ENCODE results near the gene GON7.
A peak's percentile ranks its signal among the peaks of the same experiment; 100 is the strongest.

GON7 gene

GRCh38 chr14:93153121-93153520 is 53.7 kb downstream of the GON7 start:
- TF ChIP-seq POLR2A (IDR thresholded peaks at IDR 0.05; ENCODE audit: extremely low read depth, insufficient read length): no peak
- no peak for TF ChIP-seq MYC (IDR thresholded peaks at IDR 0.05; ENCODE audit: low read depth, low read length)
- TF ChIP-seq, protein P1, sequence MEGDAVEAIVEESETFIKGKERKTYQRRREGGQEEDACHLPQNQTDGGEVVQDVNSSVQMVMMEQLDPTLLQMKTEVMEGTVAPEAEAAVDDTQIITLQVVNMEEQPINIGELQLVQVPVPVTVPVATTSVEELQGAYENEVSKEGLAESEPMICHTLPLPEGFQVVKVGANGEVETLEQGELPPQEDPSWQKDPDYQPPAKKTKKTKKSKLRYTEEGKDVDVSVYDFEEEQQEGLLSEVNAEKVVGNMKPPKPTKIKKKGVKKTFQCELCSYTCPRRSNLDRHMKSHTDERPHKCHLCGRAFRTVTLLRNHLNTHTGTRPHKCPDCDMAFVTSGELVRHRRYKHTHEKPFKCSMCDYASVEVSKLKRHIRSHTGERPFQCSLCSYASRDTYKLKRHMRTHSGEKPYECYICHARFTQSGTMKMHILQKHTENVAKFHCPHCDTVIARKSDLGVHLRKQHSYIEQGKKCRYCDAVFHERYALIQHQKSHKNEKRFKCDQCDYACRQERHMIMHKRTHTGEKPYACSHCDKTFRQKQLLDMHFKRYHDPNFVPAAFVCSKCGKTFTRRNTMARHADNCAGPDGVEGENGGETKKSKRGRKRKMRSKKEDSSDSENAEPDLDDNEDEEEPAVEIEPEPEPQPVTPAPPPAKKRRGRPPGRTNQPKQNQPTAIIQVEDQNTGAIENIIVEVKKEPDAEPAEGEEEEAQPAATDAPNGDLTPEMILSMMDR (IDR thresholded peaks at IDR 0.05; ENCODE audit: low read depth, low read length): no peak
- TF ChIP-seq, protein P2, sequence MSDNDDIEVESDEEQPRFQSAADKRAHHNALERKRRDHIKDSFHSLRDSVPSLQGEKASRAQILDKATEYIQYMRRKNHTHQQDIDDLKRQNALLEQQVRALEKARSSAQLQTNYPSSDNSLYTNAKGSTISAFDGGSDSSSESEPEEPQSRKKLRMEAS (IDR thresholded peaks at IDR 0.05; ENCODE audit: low read depth, low read length): no peak
- H3K4me3 ChIP-seq (ENCODE audit: low read depth, low read length): no peak overlapping the region
- peak; percentile 31 for DNase-seq (ENCODE audit: low read depth)
